HepG2 (cell line): ENCODE measurements around the gene RPLP2. TPM values are rescaled to one million over a fixed set of nuclear protein-coding genes. Genes with fewer than 3 reads are reported as not detected.

Source experiments
- DPF2 ChIP-seq: sonication (generic); formaldehyde crosslinking; IDR thresholded peaks from 2 replicates; pipeline ENCODE4 v1.4.0; 2020; ENCODE audit warnings: mild to moderate bottlenecking, low read depth, missing genetic modification reagents, borderline replicate concordance
- HOXA5 ChIP-seq: sonication (generic); formaldehyde crosslinking; IDR thresholded peaks from 2 replicates; pipeline ENCODE4 v1.4.0; 2020; ENCODE audit warnings: missing genetic modification reagents
- MIER2 ChIP-seq: IDR thresholded peaks from 2 replicates; pipeline ENCODE4 v1.6.1; 2016; ENCODE audit warnings: missing biosample characterization, missing genetic modification reagents
- NBN ChIP-seq: fragments of 450-650 bp; conservative IDR thresholded peaks from 2 replicates; pipeline ENCODE4 v1.6.1; 2017
- NFRKB ChIP-seq: fragments of 450-650 bp; IDR thresholded peaks from 2 replicates; pipeline ENCODE4 v1.6.1; 2017
- NRL ChIP-seq: sonication (generic); formaldehyde crosslinking; IDR thresholded peaks from 2 replicates; pipeline ENCODE4 v1.5.0; 2020; ENCODE audit warnings: missing genetic modification reagents, mild to moderate bottlenecking, moderate library complexity, borderline replicate concordance
- POLR2AphosphoS5 ChIP-seq: IDR thresholded peaks from 2 replicates; pipeline ENCODE4 v1.6.1; 2012; ENCODE audit warnings: low read depth, low read length
- ZGPAT ChIP-seq: IDR thresholded peaks from 2 replicates; pipeline ENCODE4 v1.6.1; 2016; ENCODE audit warnings: mild to moderate bottlenecking
- ZMYM3 ChIP-seq: sonication (generic); formaldehyde crosslinking; IDR thresholded peaks from 2 replicates; pipeline ENCODE4 v1.5.1; 2020; ENCODE audit warnings: mild to moderate bottlenecking, missing genetic modification reagents
- ZNF460 ChIP-seq: sonication (generic); formaldehyde crosslinking; IDR thresholded peaks from 2 replicates; pipeline ENCODE4 v1.5.1; 2020; ENCODE audit warnings: missing genetic modification reagents, mild to moderate bottlenecking, borderline replicate concordance
- polyA plus RNA-seq, 8 experiments: library from polyadenylated mRNA; depleted of rRNA in 3 of 8; stranded (reverse) in 7 of 8; unstranded in 1 of 8; fragments of >200 nt; fragmentation: Illumina TruSeq in 4 of 8; extraction: Trizol in 4 of 8; gene quantifications; 2 replicates each; pipeline versions ENCODE4 v1.2.1 to v1.2.3, GENCODE V29; 2011 to 2016; ENCODE audit warnings: low read depth in 4 of 8, missing spikeins in 1 of 8, mixed read lengths in 1 of 8; ENCODE audit not compliant: insufficient read depth in 1 of 8
- total RNA-seq, 5 experiments: library from RNA; depleted of rRNA; stranded (reverse); fragments of >200 nt; fragmentation: Illumina TruSeq; extraction: Trizol; gene quantifications; 2 replicates each; pipeline ENCODE4 v1.2.3, GENCODE V29; 2016; ENCODE audit warnings: low read depth in 1 of 5
- TF ChIP-seq, protein P1 (sequence below): sonication (generic); formaldehyde crosslinking; IDR thresholded peaks from 2 replicates; pipeline ENCODE4 v1.4.0; 2020; ENCODE audit warnings: mild to moderate bottlenecking, missing genetic modification reagents, borderline replicate concordance
- TF ChIP-seq, protein P2 (sequence below), 2 experiments: fragments of 450-650 bp in 1 of 2; sonication (generic) in 1 of 2; formaldehyde crosslinking; IDR thresholded peaks; 2 replicates each; pipeline versions ENCODE4 v1.5.0 to v1.8.0; 2020 to 2022; ENCODE audit warnings: mild to moderate bottlenecking in 1 of 2, missing genetic modification reagents in 1 of 2
- TF ChIP-seq, protein P3 (sequence below), 2 experiments: sonication (generic) in 1 of 2; formaldehyde crosslinking in 1 of 2; IDR thresholded peaks; 2 replicates each; pipeline versions ENCODE4 v1.6.1 to v1.9.0; 2014 to 2022; ENCODE audit warnings: antibody characterized with exemption in 1 of 2, borderline replicate concordance in 1 of 2, inconsistent platforms in 1 of 2, low read depth in 1 of 2, missing genetic modification reagents in 1 of 2

RPLP2 gene
- total and polyA plus RNA-seq, 2 of the 13 experiments (the other 11 are each of a cell fraction or from before 2014, with no cell fraction given) = 978 to 2,106 TPM

DNA sequence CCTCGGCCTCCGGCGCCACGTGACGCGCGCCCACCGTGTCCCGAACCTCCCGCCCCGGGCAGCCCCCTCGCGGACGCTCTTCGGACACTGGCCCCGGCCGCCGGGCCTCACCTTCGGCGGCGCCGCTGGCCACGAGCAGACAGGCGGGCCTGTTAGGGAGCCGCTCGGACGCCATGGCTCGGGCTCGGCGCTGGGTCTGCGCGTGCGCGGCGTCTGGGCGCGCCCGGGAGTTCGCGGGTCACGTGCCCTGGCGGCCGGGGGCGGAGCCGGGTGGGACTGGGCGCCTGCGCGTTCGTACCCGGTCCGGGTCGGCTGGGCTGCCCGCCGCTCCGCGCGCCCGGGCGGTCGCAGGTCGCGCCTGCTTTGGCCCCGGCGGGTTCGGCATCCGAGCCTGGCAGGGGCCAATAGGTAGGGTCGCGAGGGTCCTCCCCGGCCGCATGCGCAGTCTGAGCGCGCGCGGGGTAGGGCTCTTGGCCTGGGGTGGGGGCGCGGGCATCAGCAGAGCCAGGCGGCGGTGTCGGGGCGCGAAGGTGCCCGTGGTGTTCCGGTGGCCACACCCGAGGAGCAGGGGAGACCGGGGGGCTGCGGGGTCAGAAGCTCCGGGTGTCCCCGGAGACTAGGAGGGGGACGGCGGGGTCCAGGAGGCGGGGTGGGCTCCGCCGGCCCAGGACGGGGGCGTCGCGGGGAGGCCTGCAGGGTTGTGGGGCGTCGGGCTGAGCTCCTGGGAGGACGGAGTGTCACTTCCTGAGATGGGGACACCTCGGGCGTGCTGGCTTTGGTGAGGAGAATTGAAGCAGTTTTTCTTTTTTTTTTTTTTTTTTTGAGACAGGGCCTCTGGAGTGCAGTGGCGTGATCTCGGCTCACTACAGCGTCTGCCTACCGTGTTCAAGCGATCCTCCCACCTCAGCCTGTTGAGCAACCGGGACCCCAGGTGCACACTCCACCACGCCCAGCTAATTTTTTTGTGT, 32.2 kb upstream of the RPLP2 start, which contains the start of gene GATD1 (continued):
- TF ChIP-seq, protein P1, sequence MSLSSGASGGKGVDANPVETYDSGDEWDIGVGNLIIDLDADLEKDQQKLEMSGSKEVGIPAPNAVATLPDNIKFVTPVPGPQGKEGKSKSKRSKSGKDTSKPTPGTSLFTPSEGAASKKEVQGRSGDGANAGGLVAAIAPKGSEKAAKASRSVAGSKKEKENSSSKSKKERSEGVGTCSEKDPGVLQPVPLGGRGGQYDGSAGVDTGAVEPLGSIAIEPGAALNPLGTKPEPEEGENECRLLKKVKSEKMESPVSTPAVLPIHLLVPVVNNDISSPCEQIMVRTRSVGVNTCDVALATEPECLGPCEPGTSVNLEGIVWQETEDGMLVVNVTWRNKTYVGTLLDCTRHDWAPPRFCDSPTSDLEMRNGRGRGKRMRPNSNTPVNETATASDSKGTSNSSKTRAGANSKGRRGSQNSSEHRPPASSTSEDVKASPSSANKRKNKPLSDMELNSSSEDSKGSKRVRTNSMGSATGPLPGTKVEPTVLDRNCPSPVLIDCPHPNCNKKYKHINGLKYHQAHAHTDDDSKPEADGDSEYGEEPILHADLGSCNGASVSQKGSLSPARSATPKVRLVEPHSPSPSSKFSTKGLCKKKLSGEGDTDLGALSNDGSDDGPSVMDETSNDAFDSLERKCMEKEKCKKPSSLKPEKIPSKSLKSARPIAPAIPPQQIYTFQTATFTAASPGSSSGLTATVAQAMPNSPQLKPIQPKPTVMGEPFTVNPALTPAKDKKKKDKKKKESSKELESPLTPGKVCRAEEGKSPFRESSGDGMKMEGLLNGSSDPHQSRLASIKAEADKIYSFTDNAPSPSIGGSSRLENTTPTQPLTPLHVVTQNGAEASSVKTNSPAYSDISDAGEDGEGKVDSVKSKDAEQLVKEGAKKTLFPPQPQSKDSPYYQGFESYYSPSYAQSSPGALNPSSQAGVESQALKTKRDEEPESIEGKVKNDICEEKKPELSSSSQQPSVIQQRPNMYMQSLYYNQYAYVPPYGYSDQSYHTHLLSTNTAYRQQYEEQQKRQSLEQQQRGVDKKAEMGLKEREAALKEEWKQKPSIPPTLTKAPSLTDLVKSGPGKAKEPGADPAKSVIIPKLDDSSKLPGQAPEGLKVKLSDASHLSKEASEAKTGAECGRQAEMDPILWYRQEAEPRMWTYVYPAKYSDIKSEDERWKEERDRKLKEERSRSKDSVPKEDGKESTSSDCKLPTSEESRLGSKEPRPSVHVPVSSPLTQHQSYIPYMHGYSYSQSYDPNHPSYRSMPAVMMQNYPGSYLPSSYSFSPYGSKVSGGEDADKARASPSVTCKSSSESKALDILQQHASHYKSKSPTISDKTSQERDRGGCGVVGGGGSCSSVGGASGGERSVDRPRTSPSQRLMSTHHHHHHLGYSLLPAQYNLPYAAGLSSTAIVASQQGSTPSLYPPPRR (CRISPR knock-in tag) = 0 out of 2 replicates have a peak, but pooled peaks have one; percentile 3
- no peak for TF ChIP-seq DPF2 (CRISPR knock-in tag)
- TF ChIP-seq ZNF460 (CRISPR knock-in tag) = 0 out of 2 replicates have a peak, but pooled peaks have one; percentile 7
- TF ChIP-seq ZGPAT (CRISPR knock-in tag) = peak; percentile 38; the same call in 1 of the 2 replicates
- TF ChIP-seq ZMYM3 (CRISPR knock-in tag) = no peak
- no peak for TF ChIP-seq NBN
- TF ChIP-seq NFRKB = no peak
- no peak for TF ChIP-seq HOXA5 (CRISPR knock-in tag)
- no peak; the same call in 1 of the 2 replicates for TF ChIP-seq NRL (CRISPR knock-in tag)
- TF ChIP-seq, protein P2, sequence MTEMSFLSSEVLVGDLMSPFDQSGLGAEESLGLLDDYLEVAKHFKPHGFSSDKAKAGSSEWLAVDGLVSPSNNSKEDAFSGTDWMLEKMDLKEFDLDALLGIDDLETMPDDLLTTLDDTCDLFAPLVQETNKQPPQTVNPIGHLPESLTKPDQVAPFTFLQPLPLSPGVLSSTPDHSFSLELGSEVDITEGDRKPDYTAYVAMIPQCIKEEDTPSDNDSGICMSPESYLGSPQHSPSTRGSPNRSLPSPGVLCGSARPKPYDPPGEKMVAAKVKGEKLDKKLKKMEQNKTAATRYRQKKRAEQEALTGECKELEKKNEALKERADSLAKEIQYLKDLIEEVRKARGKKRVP (CRISPR knock-in tag; IDR thresholded peaks at IDR 0.05) = no peak
- TF ChIP-seq MIER2 = no peak
- TF ChIP-seq POLR2AphosphoS5 = peak; percentile 67
- TF ChIP-seq, protein P3, sequence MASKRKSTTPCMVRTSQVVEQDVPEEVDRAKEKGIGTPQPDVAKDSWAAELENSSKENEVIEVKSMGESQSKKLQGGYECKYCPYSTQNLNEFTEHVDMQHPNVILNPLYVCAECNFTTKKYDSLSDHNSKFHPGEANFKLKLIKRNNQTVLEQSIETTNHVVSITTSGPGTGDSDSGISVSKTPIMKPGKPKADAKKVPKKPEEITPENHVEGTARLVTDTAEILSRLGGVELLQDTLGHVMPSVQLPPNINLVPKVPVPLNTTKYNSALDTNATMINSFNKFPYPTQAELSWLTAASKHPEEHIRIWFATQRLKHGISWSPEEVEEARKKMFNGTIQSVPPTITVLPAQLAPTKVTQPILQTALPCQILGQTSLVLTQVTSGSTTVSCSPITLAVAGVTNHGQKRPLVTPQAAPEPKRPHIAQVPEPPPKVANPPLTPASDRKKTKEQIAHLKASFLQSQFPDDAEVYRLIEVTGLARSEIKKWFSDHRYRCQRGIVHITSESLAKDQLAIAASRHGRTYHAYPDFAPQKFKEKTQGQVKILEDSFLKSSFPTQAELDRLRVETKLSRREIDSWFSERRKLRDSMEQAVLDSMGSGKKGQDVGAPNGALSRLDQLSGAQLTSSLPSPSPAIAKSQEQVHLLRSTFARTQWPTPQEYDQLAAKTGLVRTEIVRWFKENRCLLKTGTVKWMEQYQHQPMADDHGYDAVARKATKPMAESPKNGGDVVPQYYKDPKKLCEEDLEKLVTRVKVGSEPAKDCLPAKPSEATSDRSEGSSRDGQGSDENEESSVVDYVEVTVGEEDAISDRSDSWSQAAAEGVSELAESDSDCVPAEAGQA (IDR thresholded peaks at IDR 0.05; ENCODE audit: low read depth) = no peak
- TF ChIP-seq, protein P3 (CRISPR knock-in tag; IDR thresholded peaks at IDR 0.05; ENCODE audit: borderline replicate concordance) = no peak
